HG02678 (cell line): ENCODE results near the gene CRAMP1.

Experiments
- ATAC-seq: cut with Tn5 transposase; IDR thresholded peaks from one replicate; pipeline ENCODE4 v1.9.1; 2021; ENCODE audit warnings: mild to moderate bottlenecking, moderate library complexity; ENCODE audit not compliant: unreplicated experiment

The CRAMP1 gene, protein sequence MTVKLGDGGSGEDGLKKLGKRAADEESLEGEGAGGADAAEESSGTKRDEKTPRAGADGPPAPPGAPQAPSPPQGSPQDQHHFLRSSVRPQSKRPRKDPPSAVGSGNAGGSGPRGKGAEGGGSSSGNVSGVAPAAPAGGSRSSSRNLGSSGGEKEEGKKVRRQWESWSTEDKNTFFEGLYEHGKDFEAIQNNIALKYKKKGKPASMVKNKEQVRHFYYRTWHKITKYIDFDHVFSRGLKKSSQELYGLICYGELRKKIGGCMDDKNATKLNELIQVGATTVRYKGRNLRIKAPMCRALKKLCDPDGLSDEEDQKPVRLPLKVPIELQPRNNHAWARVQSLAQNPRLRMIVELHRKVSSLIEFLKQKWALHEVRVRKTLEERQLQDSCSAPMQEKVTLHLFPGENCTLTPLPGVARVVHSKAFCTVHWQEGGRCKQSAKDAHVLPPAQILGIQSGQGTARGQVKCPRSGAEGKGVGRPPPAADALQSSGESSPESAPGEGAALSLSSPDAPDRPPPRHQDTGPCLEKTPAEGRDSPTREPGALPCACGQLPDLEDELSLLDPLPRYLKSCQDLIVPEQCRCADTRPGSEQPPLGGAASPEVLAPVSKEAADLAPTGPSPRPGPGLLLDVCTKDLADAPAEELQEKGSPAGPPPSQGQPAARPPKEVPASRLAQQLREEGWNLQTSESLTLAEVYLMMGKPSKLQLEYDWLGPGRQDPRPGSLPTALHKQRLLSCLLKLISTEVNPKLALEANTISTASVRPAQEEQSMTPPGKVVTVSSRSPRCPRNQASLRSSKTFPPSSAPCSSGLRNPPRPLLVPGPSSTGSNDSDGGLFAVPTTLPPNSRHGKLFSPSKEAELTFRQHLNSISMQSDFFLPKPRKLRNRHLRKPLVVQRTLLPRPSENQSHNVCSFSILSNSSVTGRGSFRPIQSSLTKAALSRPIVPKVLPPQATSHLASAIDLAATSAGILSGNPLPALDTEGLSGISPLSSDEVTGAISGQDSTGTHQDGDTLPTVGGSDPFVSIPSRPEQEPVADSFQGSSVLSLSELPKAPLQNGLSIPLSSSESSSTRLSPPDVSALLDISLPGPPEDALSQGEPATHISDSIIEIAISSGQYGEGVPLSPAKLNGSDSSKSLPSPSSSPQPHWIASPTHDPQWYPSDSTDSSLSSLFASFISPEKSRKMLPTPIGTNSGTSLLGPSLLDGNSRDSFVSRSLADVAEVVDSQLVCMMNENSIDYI (N-terminal part only)

DNA sequence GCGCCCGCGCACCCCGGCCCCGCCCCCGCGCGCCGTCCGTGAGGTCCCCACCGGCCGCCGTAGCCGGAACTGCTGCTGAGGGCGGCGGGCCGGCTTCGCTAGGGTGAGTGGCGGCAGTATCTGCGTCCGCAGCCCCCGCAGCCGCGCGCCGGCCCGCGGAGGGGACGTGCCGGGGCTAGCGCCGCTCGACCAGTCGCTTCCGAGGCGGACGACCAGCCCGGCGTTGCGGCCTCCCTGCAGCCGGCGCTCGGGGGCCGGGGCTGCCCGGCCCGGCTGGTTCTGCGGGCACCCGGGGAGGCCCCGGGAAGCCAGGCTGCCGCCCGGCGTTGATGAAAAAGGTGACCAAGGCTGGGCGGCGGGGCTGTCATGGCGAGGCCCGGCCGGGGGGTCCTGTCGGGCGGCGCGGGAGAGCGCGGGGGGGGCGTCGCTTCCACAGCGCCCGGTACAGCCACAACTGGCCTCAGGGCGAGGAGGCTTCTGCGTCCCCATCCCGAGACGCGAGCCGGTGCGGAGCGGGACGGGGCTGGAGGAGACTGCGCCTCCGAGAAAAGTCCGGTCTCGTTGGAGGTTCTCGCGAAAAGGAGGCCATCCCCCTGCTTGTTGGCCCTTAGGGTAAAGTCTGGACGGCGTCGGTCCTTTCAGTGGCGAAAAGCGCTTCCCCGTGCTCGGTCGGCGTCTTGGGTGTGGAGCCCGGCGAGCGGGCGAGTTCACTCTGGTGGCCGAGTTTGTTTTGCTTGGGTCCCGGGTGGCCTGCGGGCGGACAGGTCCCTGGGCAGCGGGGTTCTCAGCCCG, at the start of gene CRAMP1:
CRAMP1 (plus strand) TSS at position 41 of the 792 bp plus-strand sequence. CDS start 2,280 bp downstream, outside the sequence.
- no peak for ATAC-seq

DNA sequence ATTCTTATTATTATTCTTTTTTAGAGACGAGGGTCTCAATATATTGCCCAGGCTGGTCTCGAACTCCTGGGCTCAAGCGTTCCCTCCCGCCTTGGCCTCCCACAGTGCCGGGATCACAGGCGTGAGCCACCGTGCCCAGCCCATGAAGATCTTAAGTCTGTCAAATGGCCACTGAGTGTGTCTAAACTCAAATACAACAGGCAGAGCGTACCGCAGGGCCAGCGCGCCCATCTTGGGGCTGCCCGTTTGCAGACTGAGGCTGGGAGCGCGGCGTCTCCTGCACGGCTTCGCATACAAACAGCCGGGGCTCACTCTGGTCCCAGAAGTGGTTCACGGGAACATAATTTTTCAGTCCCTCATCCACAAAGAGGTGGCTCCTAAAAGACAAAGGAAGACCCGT, 48.4 kb upstream of the CRAMP1 start:
- ATAC-seq, result no peak

DNA sequence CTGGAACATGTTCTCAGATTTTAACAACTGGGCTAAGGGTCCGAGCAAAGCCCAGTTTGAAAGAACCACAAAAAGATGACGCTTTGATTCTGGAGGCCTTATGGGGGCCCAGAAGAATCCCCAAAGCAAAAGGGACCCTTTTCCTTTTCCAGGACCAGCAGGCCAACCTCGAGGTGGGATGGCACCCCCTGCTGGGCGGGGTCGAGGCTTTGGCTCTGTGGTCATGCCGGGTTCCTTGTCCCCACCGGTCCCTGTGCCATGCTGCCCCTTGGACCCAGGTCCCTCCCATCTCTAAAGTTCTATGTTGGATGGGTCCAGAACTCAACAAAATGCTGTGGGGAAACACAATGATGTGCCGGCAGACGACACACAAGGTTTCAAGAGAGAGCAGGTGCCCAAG, 47.8 kb upstream of the CRAMP1 start:
- ATAC-seq, result no peak

DNA sequence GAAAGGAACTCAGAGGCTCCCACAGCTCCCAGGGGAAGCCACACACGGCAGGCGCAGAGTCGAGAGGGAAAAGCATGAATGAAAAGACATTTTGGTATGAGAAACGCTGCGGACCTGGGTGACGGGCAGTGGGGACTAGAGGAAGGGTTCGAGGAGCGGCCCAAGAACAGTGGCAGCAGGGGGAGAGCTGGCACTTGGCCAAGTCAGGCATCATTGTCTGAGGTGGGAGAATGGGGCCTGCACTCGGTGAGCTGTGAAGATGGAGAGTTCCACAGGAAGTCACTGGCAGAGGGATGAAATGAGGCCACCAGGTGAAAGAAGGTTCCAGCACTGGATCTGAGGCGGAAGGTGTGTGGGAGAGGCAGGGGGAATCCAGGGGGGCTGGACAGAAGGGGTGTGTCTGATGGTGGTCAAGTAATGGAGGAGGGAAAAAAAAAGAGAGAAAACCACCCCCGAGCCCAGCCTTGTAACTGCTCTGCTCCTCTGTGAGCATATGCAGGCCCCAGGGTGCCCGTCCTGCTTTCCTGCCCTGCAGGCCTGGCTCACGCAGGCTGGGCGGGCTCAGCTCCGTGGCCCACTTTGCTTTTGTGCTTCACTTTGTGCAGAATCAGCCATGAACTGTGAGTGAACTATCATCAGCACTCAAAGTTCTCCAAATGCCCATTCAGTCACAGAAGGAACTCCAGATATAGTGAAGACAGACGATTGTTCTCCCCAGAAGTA, 46.9 kb upstream of the CRAMP1 start:
- no peak for ATAC-seq

DNA sequence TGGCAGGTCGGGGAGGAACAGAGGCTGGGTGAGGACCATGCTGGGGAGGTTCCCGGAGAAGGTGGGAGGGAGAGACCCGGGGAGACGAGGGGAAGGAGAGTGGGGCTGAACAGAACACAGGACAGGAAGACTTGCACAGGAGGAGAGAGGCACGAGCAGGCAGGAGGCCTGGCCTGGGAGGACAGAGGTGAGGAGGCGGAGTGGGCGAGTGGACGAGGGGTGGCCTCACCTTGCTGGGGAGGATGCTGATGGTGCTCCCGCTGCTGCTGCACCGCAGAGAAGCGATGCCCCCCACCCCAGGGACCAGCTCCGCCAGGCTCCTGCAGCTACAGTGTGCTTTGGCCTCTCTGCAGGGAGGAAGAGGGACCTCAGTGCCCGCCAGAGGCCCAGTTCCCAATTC, 44.2 kb upstream of the CRAMP1 start:
- no peak for ATAC-seq

DNA sequence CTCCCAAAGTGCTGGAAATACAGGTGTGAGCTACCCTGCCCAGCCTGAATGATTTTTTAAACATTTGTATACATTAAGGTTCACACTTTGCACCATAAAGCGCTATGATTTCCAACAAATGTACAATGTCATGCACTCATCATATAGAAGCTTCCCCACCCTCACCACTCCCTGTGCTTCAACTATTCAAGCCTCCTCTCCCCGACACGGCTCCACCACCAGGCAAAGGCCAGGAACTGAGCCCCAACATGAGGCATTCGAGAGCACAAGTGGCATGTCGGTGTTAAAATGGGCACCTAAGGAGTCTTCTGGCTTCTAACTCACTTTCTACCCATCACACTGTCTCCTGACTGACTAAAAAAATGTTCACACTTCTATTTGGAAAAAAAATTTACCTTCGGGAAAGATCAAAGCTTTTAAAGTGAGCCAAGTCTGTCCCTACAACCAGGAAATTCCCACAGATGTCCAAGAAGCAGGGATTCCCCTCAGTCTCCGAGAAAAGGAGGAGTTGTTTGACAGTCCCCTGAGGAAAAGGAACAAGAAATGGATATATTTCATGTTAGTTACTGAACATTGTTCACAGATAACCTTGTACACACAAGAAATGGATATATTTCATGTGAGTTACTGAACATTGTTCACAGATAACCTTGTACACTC, 41.0 kb upstream of the CRAMP1 start:
- no peak for ATAC-seq

DNA sequence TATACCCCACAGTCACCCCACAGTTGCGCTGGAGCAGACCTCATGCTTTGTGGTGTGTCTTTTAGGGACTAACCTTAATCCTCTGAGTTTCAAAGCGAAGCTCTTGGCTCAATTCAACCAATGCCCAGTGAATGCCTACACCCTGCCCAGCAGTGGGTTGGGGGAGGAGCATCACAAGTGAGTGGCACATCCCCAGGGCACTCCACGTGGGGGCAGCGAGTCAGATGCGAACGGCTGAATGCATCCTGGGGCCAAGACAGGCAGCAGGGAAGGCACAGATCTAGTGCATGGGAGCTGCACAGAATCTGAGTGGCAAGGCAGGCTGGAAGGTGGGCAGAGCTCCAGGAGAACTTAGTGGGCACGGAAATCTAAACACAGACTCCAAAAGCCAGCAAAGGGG, 39.5 kb upstream of the CRAMP1 start:
- no peak for ATAC-seq

DNA sequence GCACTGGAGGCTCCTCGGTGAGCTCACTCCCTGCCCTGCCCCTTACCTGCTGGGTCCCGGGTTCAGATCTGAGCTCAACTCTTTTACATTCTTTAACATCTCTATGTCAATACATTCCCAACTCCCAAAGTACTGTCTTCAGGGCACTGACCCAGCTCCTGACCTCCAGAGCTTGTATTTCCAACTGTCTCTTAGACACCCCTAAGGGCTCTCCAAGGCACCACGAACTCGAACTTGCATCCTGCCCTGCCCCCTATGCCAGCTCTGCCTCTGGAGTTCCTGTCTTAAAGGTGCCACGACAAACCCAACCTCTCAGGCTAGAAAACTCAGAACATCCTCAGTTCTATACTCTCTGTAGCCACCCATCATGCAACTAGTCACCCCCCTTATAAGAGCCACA, 38.9 kb upstream of the CRAMP1 start:
- ATAC-seq, result no peak

DNA sequence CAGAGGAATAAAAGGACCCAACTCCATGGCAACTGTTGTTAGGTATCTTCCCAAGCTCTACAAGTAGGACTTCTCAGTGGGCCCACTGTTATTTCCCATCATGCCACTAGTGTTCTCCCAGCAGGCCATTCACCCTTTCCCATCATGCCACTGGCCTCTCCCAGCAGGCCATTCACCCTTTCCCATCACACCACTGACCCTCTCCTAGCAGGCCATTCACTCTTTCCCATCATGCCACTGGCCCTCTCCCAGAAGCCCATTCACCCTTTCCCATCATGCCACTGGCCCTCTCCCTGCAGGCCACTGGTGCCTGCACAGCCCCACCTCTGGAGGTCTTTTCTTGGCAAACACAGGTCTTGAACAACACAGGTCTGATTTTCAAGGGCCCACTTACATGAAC, 36.6 kb upstream of the CRAMP1 start:
- ATAC-seq, result no peak

DNA sequence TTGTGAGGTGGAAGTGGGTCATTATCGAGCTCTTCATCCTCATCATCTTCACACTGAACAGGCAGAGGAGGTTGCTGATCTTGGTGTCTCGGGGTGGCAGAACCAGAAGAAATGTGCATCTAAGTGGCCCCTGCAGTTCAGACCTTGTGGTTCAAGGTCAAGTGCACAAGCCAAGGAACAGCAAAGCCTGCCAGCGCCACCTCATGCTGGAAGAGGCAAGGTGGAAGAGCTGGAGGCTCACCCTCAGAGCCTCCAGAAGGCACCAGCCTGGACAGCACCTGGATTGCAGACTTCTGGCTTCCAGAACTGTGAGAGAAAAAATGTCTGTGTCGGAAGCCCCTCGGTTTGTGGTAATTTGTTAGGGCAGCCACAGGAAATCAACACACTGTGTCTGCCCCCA, 32.9 kb upstream of the CRAMP1 start:
- no peak for ATAC-seq

DNA sequence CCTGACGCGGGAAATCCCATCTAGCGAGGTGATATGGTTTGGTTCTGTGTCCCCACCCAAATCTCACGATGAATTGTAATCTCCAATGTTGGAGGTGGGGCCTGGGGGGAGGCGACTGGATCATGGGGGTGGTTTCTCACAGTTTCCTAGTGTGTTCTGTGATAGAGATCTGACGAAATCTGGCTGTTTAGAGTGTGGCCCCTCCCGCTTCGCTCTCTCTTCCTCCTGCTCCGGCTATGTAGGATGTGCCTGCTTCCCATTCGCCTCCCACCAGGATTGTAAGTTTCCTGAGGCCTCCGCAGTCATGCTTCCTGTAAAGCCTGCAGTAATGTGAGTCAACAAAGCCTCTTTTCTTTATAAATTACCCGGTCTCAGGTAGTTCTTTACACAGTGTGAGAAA, 31.9 kb upstream of the CRAMP1 start:
- no peak for ATAC-seq

DNA sequence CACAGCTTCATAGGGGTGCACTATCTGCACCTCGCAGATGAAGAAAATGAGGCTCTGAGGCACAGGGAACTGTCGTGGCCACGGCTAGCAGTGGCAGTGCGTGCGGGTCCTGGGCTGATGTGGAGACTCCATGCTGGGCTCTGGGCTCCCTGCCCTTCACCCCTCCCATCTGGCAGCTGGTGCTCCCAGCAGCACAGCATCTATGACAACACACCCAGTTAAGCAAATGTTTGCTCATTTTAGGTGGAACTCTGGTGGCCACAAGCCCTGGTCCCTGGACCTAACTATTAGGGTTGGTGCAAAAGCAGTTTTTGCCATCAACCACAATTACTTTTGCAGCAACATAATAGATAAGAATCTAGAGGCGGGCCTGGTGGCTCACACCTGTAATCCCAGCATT, 31.2 kb upstream of the CRAMP1 start:
- ATAC-seq, result no peak

DNA sequence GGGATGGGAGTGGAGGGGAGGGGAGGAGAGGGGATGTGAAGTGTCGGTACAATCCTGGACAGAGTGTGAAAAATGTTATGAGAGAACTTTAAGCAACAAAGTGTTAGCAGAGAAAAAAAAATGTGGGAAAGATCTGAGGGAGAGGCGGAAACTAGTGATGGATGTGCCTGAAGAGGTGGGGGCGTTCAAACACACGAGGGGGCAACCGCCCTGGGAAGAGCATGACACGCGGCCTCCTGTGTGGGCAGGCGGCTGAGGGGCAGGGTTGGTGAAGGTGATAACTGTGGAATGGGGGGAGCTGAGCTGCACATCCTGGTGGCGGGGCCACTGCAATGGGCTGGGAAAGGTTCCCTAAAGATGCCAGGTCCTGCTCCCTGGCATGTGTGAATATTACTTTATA, 30.4 kb upstream of the CRAMP1 start:
- ATAC-seq, result no peak

DNA sequence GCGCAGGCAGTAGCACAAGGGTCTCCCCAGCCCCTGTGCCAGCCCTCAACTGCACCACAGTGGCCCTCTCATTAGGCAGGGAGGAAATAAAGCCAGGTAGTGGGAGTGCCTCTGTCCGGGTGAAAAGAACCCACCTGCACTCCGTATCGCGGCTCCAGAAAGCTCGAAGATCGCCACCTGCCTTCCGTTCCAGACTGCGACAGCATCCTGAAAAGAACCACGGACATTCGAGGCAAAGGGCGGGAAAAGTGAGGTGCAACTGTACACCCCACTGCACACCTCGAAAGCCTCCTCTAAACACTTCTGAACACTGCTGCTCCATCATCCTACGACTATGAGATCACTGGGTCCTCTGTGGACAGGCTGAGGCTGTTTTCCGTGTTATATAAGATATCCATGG, 29.0 kb upstream of the CRAMP1 start:
- ATAC-seq, result no peak

DNA sequence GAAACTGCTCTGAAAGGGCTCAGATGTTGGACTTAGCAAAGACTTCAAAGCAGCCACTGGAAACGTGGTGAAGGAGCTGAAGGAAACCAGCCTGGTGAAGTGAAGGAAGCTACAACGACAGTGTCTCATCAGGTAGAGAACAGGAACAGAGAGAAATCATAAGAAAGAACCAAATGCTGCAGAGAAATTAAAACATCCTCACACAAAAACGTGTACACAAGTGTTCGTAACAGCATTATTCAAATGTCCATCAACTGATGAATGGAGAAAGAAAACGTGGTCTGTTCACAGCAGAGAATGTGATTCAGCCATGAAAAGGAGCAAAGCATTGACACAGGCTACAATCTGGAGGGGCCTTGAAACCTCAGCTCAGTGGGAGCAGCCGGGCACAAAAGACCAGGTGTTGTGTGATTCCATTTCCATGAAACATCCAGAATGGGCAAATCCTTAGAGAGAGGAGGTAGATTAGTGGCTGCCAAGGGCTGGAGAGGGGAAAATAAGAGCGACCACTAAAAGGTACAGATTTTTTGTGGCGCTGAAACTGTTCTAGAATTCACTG, 27.2 kb upstream of the CRAMP1 start:
- no peak for ATAC-seq

DNA sequence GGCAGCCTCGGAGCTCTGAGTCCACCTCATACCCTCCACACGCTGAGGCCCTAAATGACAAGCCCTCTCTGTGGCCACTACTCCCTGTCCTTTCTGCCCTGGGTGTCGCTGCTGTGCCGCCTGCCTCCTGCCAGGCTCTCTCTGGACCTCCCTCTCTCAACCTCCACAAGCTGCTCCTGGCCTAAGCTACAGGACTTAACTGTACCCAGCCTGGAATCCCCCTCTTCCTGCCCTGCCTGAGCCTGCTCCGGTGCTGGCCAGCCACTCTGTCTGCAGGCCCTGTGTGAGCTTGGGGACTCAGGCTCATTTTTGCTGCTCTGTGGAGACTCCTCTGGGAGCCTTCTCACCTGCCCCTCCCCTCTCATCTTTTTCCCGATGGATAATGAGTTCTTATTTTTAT, 21.8 kb upstream of the CRAMP1 start:
- no peak for ATAC-seq

DNA sequence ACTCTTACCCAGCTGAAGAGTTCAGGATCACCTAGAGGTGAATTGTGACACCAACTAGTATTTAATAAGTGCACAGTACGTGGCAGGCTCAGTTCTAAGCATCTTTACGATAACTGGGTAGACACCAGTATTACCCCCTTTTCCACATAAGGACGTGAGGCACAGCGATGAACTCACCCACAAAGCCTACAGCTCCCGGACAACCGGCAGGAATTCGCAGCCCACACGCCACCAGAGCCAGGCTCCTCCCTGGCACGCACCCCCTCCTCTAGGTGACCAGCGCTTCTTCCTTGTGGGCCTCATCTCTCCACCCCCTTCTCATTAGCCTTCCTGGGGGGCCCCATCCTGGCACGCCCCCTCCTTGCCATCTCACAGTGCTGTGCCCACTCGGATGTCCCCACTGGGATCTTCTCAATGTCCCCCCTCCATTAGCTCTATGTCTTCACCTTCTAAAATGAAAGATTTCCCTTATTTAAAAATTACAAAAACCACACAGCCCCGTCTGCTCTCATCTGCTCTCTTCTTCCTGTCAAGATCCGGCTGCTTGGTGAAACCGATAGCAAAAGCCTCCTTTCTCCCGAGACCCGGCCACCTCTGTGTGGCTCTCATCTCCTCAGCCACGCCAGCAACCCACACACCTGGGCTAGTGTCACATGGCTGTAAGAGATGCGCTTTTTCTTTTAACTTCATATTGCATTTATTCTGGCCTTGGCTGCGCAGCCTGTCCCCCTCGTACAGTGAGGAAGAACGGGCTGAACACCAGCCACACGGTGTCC, 21.0 kb upstream of the CRAMP1 start:
- no peak for ATAC-seq

DNA sequence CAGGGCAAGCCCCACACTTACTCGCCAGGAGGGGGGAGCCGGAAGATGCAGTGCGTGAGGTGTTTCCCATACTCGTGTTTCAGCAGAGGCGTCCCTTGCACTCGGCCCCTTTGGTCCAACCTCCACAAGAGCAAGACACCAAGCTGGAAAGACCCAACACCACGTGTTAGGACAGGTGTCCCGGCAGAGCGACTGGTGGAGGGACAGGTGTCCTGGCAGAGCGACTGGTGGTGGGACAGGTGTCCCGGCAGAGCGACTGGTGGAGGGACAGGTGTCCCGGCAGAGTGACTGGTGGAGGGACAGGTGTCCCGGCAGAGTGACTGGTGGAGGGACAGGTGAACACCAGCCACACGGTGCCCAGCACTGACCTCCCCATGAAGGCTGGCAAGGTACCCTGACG, 19.7 kb upstream of the CRAMP1 start:
- ATAC-seq, result no peak
